ENCODE data around the gene SCRN1.

The SCRN1 gene

GRCh38 chr7:29935111-29935510 lies 54.5 kb downstream of the SCRN1 start:
- DNase-seq (ENCODE audit: low spot score): no peak
- FAIRE-seq: no peak

DNA sequence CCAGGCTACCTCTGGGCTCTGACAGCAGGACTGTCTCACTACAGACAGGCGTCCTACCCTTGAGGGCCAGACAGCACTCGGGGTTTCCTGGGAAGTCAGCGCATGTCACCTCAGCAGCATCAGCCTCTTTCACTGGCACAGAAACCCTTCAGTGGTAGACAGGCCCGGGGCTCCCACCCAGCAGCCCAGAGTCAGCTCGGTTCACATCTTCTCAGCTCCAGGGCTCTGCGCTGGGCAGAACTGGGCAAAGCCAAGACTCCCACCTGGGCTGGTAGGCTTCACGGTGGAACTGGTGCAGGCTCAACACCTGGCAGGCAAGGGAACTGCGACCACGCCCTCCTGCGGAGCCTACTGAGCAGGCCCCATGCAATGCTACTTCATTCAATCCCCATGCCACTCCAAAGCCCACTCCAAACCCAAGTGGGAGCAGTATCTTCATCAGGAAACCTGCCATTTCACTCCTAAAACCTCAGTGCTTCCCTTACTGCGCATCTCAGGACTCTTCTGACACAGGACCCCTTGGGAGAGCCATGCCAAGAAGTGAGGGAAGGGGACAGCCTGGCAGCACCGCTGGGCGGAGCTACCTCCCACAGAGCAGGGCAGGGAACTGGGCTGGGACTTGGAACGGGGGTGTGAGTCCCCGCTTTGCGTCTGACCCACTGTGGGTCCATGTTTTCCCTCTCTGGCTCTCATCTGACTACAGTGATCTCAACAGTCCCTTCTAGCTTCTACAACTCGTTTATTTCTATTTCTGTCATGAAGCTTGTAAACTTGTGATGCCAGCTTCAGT lies 60.4 kb downstream of the SCRN1 start:
- no peak for FAIRE-seq
- DNase-seq (ENCODE audit: low spot score): no peak

DNA sequence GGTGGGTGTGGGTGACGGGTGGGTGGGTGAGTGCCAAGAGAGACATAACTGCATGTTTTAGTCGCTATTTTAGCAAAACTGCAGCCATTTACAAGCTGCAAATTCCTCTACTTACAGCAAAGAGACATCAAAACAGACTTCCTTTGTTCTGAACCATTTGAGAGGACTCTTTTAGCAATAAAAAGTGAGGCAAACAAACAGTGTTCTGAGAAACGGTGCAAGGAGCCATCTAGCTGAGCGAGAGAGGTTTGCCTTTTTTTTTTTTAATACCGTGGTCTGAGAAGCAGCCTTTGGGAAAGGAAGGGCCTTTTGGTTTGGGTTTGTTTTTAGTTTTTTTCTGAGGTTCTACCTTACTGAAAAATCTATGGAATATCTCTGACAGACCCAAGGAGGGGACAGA lies 62.9 kb downstream of the SCRN1 start:
- FAIRE-seq (no peak), DNase-seq (ENCODE audit: low spot score) (no peak)

GRCh38 chr7:29926216-29926615 lies 63.4 kb downstream of the SCRN1 start:
- DNase-seq (ENCODE audit: low spot score): no peak
- no peak for FAIRE-seq

DNA sequence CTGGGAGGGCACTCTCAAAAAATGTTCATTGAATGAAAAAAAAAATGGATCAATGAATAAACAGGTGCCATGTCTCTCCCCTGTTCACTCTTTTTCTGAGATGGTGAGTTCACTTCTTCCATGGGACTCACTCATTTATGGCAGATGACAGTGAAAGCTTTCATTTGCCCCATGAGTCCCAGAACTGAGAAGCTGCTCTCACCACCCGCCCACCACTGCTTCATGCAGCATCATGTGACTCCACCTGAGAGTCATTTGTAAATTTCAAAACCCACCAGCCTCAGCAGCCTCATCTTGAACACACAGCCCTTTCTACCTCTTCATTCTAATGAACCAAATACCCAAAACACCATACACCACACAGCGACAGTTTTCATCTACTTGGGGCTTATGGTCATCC lies 64.9 kb downstream of the SCRN1 start:
- FAIRE-seq: no peak

DNA sequence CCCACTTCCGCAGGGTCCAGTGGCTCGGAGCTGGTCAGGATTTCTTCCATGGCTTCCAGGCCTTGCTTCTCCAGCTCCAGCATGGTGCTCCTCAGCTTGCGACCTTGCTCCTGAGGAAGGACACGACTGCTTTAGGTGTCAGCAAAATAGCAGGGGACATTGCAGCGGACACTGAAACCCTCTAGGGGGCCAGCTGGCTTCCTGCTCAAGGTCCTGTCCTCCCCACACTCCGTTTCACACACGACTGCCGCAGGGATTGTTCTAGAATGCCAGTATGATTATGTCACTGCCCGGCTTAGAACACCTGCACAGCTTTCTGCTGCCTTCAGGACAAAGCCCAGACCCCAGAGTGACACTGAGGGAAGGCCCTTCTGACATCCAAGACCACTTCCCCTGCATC lies 65.6 kb downstream of the SCRN1 start:
- DNase-seq (ENCODE audit: low spot score) (no peak), FAIRE-seq (no peak)

More for the DNA sequence above, 64.9 kb downstream of the SCRN1 start:
- no peak for DNase-seq (ENCODE audit: low spot score)

GRCh38 chr7:29922921-29923700 lies 66.5 kb downstream of the SCRN1 start:
- FAIRE-seq (no peak), DNase-seq (ENCODE audit: low spot score) (no peak)

DNA sequence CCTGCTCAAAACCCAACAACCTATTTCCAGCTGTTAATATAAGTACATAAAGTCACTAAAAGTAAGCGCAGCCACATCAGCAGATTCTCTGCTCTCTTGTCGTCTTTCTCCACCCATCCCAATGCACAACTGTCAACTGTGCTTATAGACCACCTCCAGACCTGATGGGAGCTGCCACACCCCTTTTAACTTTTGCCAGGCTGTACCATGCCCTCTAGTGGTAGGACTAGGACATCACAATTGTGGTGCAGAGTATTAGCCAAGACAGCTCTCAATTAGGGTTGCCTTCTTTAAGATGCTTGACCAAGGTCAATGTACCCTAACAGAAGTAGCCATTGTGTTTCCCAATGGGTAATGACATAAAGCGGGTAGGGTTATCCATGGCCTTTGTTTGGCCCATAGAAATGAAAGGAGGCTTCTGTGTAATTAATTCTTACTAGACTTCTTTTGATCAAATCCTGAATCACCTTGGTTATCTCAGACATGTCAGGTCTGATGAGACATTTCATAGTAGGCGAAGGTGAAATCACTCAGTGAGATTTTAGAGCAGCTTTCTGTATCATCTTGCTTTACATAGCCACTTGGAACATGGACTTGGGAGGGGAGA lies 68.1 kb downstream of the SCRN1 start:
- FAIRE-seq: peak; percentile 38
- DNase-seq (ENCODE audit: low spot score): peak; percentile 59

DNA sequence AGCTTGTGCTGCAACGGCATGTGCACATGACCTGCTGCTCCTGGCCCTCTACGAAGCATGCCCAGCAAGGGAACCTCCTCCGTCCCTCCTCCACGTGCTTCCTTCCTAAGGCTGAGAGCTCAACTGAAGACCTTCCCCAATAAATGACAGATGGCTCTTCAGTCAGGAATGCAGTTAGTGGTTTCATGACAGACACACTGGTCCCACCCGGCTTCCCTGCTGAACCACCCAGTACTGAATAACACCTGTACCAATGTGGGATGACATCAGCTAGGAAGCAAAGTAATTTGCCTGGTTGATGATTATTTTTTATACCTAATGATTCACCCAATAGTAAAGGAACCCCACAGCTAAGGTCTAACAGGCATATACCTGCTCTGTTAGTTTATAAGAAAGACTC lies 69.1 kb downstream of the SCRN1 start:
- DNase-seq (ENCODE audit: low spot score) (no peak), FAIRE-seq (no peak)

DNA sequence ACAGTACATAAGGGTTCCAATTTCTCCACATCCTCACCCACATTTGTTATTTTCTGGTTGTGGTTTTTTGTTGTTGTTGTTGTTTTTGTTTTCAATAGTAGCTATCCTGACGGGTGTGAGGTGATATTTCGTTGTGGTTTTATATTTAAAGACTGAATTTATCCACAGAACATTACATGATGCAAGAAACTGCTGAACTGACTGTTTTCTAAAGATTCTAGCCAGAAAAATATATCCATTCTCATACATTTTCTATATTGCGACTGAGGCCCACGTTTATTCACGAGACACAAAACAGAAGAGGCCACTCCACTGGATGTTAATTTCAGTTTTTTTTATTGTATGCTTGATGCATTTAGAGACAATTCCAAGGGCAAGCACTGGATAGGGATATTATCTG lies 69.8 kb downstream of the SCRN1 start:
- DNase-seq (ENCODE audit: low spot score): no peak
- FAIRE-seq: no peak

GRCh38 chr7:29918850-29919249 lies 70.8 kb downstream of the SCRN1 start:
- no peak for DNase-seq (ENCODE audit: low spot score)
- no peak for FAIRE-seq

DNA sequence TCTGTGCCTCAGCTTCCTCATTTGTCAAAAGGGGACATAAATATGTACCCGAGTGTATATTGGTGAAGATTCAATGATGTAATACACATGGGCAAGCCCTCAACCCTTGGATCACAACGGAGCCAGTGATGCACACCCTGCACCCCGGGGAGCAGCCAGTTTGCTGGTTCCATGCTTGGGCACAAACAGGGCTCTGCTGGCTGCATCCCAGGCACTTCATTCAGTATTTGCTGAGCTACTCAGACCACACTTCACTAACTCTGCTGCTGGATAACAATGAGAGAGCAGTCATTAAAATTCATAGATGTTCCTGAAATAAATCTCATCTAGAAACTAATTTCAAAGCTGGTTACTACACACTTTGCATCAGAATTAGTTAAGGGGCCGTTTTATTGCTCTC lies 72.0 kb downstream of the SCRN1 start:
- FAIRE-seq (no peak), DNase-seq (ENCODE audit: low spot score) (no peak)

DNA sequence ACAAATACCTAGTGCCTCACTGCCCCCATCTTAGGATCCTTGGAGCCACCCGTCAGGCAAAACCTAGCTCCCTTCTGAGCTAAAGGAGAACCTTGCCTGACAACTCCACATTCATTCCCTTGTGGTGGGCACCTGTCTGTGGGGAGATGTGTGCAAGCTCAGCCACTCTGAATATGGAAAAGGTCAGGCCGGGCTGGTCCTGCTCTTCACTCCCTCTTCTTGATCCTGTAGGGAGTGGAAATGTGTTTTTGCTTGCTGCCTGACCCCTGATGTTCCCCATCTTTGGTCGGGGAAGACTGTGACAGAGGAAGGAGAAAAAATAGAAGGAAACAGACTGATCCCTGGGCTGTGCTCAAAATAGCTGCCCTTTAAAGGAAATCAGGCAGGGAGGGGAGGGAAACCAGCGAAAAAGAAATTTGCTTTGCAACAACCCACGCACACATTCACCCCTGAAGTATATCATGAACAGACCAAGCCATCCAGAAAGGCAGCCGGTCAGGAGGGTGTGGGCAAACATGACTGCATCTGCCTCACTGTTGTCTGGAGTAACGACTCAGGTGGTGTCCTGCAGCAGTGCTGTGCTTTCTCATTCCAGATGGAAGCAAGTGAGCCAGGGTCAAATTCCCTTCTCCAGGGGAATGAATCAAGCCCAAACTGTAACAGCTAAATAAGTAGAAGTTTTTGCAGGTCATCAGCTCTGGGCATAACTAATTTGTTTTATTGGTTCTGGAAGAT lies 74.0 kb downstream of the SCRN1 start:
- DNase-seq (ENCODE audit: low spot score): no peak
- FAIRE-seq: no peak

- DNase-seq (ENCODE audit: low spot score) (no peak), FAIRE-seq (no peak)
Observed at GRCh38 chr7:29914180-29914579, 75.4 kb downstream of the SCRN1 start.

- DNase-seq (ENCODE audit: low spot score) (no peak), FAIRE-seq (no peak)
Observed at GRCh38 chr7:29906200-29907022, 83.2 kb downstream of the SCRN1 start.

GRCh38 chr7:29900745-29901144 lies 88.9 kb downstream of the SCRN1 start:
- FAIRE-seq (no peak), DNase-seq (ENCODE audit: low spot score) (no peak)

DNA sequence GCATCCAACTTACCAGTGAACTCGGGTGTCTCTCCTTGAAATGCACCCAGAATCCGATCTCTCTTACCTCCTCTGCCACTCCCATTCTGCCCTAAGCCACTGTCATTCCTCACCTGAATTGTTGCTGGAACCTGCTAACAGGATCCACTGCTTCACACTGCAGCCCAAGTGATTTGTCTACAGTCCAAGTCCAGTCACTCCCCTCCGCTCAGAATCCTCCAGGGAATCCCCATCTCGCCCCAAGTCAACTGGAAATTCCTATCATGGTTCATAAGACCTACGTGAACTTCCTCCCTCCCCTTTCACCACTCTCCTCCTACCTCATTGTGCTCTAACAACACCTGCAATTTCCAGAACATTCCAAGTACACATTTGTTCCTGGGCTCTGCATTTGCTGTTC lies 91.3 kb downstream of the SCRN1 start:
- FAIRE-seq (no peak), DNase-seq (ENCODE audit: low spot score) (no peak)

GRCh38 chr7:29896685-29897411 lies 92.8 kb downstream of the SCRN1 start:
- FAIRE-seq: no peak

DNA sequence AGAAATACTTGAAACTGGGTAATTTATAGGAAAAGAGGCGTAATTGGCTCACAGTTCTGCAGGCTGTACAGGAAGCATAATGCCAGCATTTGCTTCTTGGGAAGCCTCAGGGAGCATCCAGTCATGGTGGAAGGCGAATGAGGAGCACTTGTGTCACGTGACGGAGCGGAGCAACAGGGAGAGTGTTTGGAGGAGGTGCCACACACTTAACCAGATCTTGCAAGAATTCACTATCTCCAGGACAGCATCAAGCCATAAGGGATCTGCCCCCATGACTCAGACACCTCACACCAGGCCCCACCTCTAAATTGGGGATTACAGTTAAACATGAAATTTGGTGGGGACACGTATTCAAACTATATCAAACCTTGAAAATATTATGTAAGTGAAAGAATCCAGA lies 94.0 kb downstream of the SCRN1 start:
- FAIRE-seq: no peak
- DNase-seq (ENCODE audit: low spot score): no peak

More at GRCh38 chr7:29896685-29897411, 92.8 kb downstream of the SCRN1 start:
- no peak for DNase-seq (ENCODE audit: low spot score)

DNA sequence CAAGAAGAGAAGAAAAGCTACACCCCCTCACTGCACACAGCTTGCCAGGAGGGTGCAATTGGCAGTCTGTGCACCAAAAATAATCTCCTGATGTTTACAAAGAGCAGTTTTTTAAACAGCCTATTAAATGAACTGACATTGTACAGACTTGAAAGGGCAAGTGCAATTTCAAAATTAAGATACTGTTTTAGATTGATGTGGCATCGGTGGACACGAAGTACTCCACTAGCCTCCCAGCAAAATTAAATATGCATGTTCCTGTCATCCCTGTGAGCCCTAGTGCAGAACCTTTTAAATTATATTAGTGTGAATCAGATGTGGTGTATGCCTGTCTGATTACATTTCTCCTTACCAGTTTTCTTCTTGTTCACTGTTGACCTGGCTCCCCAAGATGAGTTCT lies 95.3 kb downstream of the SCRN1 start:
- no peak for FAIRE-seq
- no peak for DNase-seq (ENCODE audit: low spot score)
